B cell (primary cell): ENCODE results near the gene TBXA2R. TPM values are rescaled to one million over a fixed set of nuclear protein-coding genes. Genes with fewer than 3 reads are reported as not detected.

ENCODE experiments used
- ATAC-seq: fragments of 200-7000 bp; cut with Tn5 transposase; one replicate; pipeline ENCODE4 v1.10.0; 2021; ENCODE audit warnings: low read depth, mild to moderate bottlenecking, moderate number of reproducible peaks, moderate library complexity
- CTCF ChIA-PET: fragments of 350-600 bp; sonication (Branson Sonifier 250); formaldehyde crosslinking; loops from one replicate; lab custom pipeline; 2021; ENCODE audit warnings: antibody characterized with exemption, inconsistent platforms; lab: Charles Lee
- POLR2A ChIA-PET: fragments of 350-600 bp; sonication (Branson Sonifier 250); formaldehyde crosslinking; loops from one replicate; lab custom pipeline; 2021; ENCODE audit warnings: antibody characterized with exemption; lab: Charles Lee
- DNase-seq: peaks from one replicate; pipeline ENCODE4 v3.0.0; 2013
- H2AFZ ChIP-seq: 2 replicates; pipeline ENCODE4 v1.6.1; 2012; ENCODE audit warnings: mild to moderate bottlenecking, low read depth, low read length; ENCODE audit not compliant: insufficient read depth, poor library complexity, severe bottlenecking
- H3K27ac ChIP-seq, 2 donors: 1 replicate in 1 of 2; 2 replicates in 1 of 2; pipeline ENCODE4 v1.5.1; 2012 to 2013; ENCODE audit warnings: low read length in 2 of 2, mild to moderate bottlenecking in 2 of 2, moderate library complexity in 1 of 2
- H3K27me3 ChIP-seq, 4 experiments: fragments of 200-600 bp in 1 of 4; sonication (generic) in 1 of 4; replicated peaks in 1 of 4; 1 replicate in 2 of 4; 2 replicates in 2 of 4; pipeline versions ENCODE4 v1.6.1 to v1.7.0; 2013 to 2016; ENCODE audit warnings: low read length in 3 of 4, mild to moderate bottlenecking in 2 of 4, mixed read lengths in 1 of 4, moderate library complexity in 1 of 4; ENCODE audit not compliant: insufficient read depth in 4 of 4, control insufficient read depth in 3 of 4; ENCODE audit errors: control extremely low read depth in 1 of 4
- H3K36me3 ChIP-seq, 2 experiments: replicated peaks in 1 of 2; 1 replicate in 1 of 2; 2 replicates in 1 of 2; pipeline versions ENCODE4 v1.6.1 to v1.7.1; 2013; ENCODE audit warnings: low read length in 1 of 2; ENCODE audit not compliant: insufficient read depth in 2 of 2, control insufficient read depth in 1 of 2; ENCODE audit errors: control extremely low read depth in 1 of 2, extremely low read depth in 1 of 2
- H3K4me1 ChIP-seq, 2 donors: fragments of 200-600 bp in 1 of 2; sonication (generic) in 1 of 2; 1 replicate in 1 of 2; 2 replicates in 1 of 2; pipeline versions ENCODE4 v1.5.1 to v1.6.1; 2013 to 2017; ENCODE audit warnings: low read length in 2 of 2; ENCODE audit not compliant: control insufficient read depth in 2 of 2, insufficient read depth in 2 of 2
- H3K4me2 ChIP-seq: replicated peaks from 2 replicates; pipeline ENCODE3; 2012; ENCODE audit warnings: mild to moderate bottlenecking, low read depth, low read length; ENCODE audit not compliant: poor library complexity, severe bottlenecking
- H3K4me3 ChIP-seq, 5 experiments: fragments of 200-600 bp in 1 of 5; sonication (generic) in 1 of 5; 1 replicate in 3 of 5; 2 replicates in 2 of 5; pipeline versions ENCODE4 v1.5.1 to v1.7.0; 2011 to 2016; ENCODE audit warnings: low read length in 4 of 5, mild to moderate bottlenecking in 4 of 5, low read depth in 2 of 5, control low read depth in 1 of 5, moderate library complexity in 1 of 5; ENCODE audit not compliant: insufficient read depth in 1 of 5; ENCODE audit errors: control extremely low read depth in 1 of 5, extremely low read depth in 1 of 5
- H3K79me2 ChIP-seq: fragments of 200-600 bp; sonication (generic); one replicate; pipeline ENCODE4 v1.6.0; 2016; ENCODE audit warnings: low read length; ENCODE audit not compliant: control insufficient read depth, insufficient read depth
- H3K9ac ChIP-seq: fragments of 200-600 bp; sonication (generic); 2 replicates; pipeline ENCODE4 v1.6.1; 2017; ENCODE audit warnings: mild to moderate bottlenecking, low read length, moderate library complexity
- H3K9me3 ChIP-seq, 3 donors: one replicate each; pipeline versions ENCODE4 v1.6.1 to v1.7.1; 2013; ENCODE audit warnings: low read length in 2 of 3; ENCODE audit not compliant: control insufficient read depth in 2 of 3, insufficient read depth in 1 of 3; ENCODE audit errors: control extremely low read depth in 1 of 3
- H4K20me1 ChIP-seq: 2 replicates; pipeline ENCODE4 v1.6.0; 2012; ENCODE audit warnings: mild to moderate bottlenecking, low read length; ENCODE audit not compliant: insufficient read depth, control insufficient read depth, poor library complexity, severe bottlenecking
- H3K27ac Mint-ChIP-seq: one replicate; pipeline ENCODE4 v1.8.0; 2021; ENCODE audit warnings: mixed read lengths
- H3K27me3 Mint-ChIP-seq: one replicate; pipeline ENCODE4 v1.8.0; 2021; ENCODE audit warnings: mixed read lengths
- H3K4me1 Mint-ChIP-seq: one replicate; pipeline ENCODE4 v1.8.0; 2021; ENCODE audit warnings: mixed read lengths
- H3K4me3 Mint-ChIP-seq: one replicate; pipeline ENCODE4 v1.8.0; 2021; ENCODE audit warnings: mixed read lengths
- H3K9me3 Mint-ChIP-seq: one replicate; pipeline ENCODE4 v1.8.0; 2022; ENCODE audit warnings: mixed read lengths; ENCODE audit not compliant: insufficient read depth
- CTCF ChIP-seq: fragments of 200-600 bp; IDR thresholded peaks from one replicate; pipeline ENCODE4 v1.8.0; 2022; ENCODE audit warnings: antibody characterized with exemption, mild to moderate bottlenecking
- EZH2 ChIP-seq: IDR thresholded peaks from 2 replicates; pipeline ENCODE4 v1.6.1; 2012; ENCODE audit warnings: borderline replicate concordance, low read depth, mild to moderate bottlenecking, moderate library complexity, low read length; ENCODE audit not compliant: insufficient read depth, poor library complexity, severe bottlenecking
- WGBS: methylation state at CpG from one replicate; pipeline ENCODE4 v1.1.5; 2013; ENCODE audit warnings: missing lambda C conversion rate; ENCODE audit not compliant: insufficient coverage; 5-methylcytosine and 5-hydroxymethylcytosine counted together
- intact Hi-C: fragments of 100-400 bp; cut with micrococcal nuclease; formaldehyde crosslinking; loops from one replicate; pipeline ENCODE4 v1.10.0; 2022
- polyA plus RNA-seq: library from polyadenylated mRNA; depleted of rRNA; stranded (reverse); fragments of >200 nt; gene quantifications from 2 replicates; pipeline ENCODE4 v1.2.3, GENCODE V29; 2012
- total RNA-seq, 2 donors: library from RNA; stranded (reverse); fragments of 120-200 nt in 1 of 2; gene quantifications; 1 replicate in 1 of 2; 2 replicates in 1 of 2; pipeline versions ENCODE4 v1.2.3 to v1.2.4, GENCODE V29; 2013 to 2022

Gene TBXA2R
- total and polyA plus RNA-seq, 2 donors (not counting 1 experiment from before 2014, with no cell fraction given), result 3.9 to 7.9 TPM

- no peaks in the 10 kb centered on the region for H3K9me3 Mint-ChIP-seq
- H3K4me2 ChIP-seq, result no peak overlapping the region
- H3K79me2 ChIP-seq, result no peaks in the 10 kb centered on the region
- no peak overlapping the region for H3K4me3 ChIP-seq
- H3K4me1 ChIP-seq, result no peaks in the 10 kb centered on the region
- H4K20me1 ChIP-seq, result no peaks in the 10 kb centered on the region
- no peak overlapping the region for H3K27ac Mint-ChIP-seq
- DNase-seq (no peak), ATAC-seq (no peak)
- H3K36me3 ChIP-seq, result peaks cover 0 to 13% of the 10 kb centered on the region in 2 experiments
- no peaks in the 10 kb centered on the region for H3K4me1 Mint-ChIP-seq
- 91% methylated on average over 14 of the region's 17 CpGs for WGBS
- TF ChIP-seq CTCF, result no peak
- TF ChIP-seq EZH2, result no peak
- no peaks in the 10 kb centered on the region for H3K27me3 Mint-ChIP-seq
- no peak overlapping the region for H3K4me3 Mint-ChIP-seq
- no peaks in the 10 kb centered on the region for H3K27me3 ChIP-seq
- ChIA-PET CTCF (no interaction called here), POLR2A (no interaction called here)
- H3K27ac ChIP-seq, result no peak overlapping the region
- no peak overlapping the region for H2AFZ ChIP-seq
- intact Hi-C loops, result no loop called here
- H3K9ac ChIP-seq, result no peak overlapping the region
- peaks cover 0 to 4% (median 0%) of the 10 kb centered on the region in 3 donors for H3K9me3 ChIP-seq
These were observed 35.6 kb upstream of the TBXA2R start for GRCh38 chr19:3642296-3642695.

- H3K36me3 ChIP-seq, result peaks cover 0 to 13% of the 10 kb centered on the region in 2 experiments
- ATAC-seq (no peak), DNase-seq (no peak)
- Mint-ChIP-seq H3K27ac (no peak overlapping the region), H3K4me1 (no peaks in the 10 kb centered on the region), H3K9me3 (no peaks in the 10 kb centered on the region), H3K27me3 (no peaks in the 10 kb centered on the region), H3K4me3 (no peak overlapping the region)
- no peaks in the 10 kb centered on the region for H3K79me2 ChIP-seq
- no peaks in the 10 kb centered on the region for H4K20me1 ChIP-seq
- no peaks in the 10 kb centered on the region for H3K27me3 ChIP-seq
- H3K27ac ChIP-seq, result no peak overlapping the region
- no peak overlapping the region for H3K4me2 ChIP-seq
- TF ChIP-seq CTCF (no peak), EZH2 (no peak)
- H3K4me1 ChIP-seq, result no peaks in the 10 kb centered on the region
- peaks cover 0 to 4% (median 0%) of the 10 kb centered on the region in 3 donors for H3K9me3 ChIP-seq
- no peak overlapping the region for H3K9ac ChIP-seq
- POLR2A ChIA-PET, result no interaction called here
- 95% methylated on average over 27 of the region's 28 CpGs for WGBS
- H3K4me3 ChIP-seq, result no peak overlapping the region
- H2AFZ ChIP-seq, result no peak overlapping the region
- intact Hi-C loops, result no loop called here
- CTCF ChIA-PET, result no interaction called here
These were observed 35.0 kb upstream of the TBXA2R start for GRCh38 chr19:3641515-3642269.
